Fibroblast of lung (primary cell): ENCODE data around the gene PRELP.

Source experiments
- EZH2 ChIP-seq: IDR thresholded peaks from 2 replicates; pipeline ENCODE4 v1.5.1; 2012; ENCODE audit warnings: low read length, control low read depth, mild to moderate bottlenecking; ENCODE audit errors: missing control alignments
- TF ChIP-seq, protein P1 (sequence below), 2 donors: IDR thresholded peaks in 1 of 2; conservative IDR thresholded peaks in 1 of 2; 1 replicate in 1 of 2; 2 replicates in 1 of 2; pipeline ENCODE4 v1.5.1; 2011 to 2012; ENCODE audit warnings: low read length in 2 of 2, control low read depth in 1 of 2, inconsistent platforms in 1 of 2, low read depth in 1 of 2, mild to moderate bottlenecking in 1 of 2

DNA sequence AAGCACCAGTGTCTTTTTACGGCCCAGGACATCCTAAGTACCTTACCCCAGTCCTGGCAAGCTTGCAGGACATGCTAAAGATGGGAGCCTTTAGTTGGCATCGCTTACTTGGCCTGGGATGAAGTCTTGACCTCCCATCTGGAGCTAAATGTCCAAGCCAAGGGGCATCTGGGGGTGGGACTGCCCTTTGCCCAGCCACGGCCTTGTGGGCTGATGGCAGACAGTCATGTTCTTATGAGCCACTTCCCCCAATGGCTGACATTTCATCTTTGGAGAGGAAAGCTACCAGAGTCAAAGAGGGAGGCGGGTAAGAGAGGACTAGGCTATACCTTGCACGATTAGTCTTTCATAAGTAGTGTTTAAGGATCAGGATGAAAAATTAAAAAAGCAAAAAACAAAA, 50.5 kb downstream of the PRELP start:
- TF ChIP-seq, protein P1, sequence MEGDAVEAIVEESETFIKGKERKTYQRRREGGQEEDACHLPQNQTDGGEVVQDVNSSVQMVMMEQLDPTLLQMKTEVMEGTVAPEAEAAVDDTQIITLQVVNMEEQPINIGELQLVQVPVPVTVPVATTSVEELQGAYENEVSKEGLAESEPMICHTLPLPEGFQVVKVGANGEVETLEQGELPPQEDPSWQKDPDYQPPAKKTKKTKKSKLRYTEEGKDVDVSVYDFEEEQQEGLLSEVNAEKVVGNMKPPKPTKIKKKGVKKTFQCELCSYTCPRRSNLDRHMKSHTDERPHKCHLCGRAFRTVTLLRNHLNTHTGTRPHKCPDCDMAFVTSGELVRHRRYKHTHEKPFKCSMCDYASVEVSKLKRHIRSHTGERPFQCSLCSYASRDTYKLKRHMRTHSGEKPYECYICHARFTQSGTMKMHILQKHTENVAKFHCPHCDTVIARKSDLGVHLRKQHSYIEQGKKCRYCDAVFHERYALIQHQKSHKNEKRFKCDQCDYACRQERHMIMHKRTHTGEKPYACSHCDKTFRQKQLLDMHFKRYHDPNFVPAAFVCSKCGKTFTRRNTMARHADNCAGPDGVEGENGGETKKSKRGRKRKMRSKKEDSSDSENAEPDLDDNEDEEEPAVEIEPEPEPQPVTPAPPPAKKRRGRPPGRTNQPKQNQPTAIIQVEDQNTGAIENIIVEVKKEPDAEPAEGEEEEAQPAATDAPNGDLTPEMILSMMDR (conservative IDR thresholded peaks at IDR 0.05 in 1 of 2, IDR thresholded peaks at IDR 0.05 in 1 of 2; ENCODE audit: low read depth in 1 of 2, low read length in 2 of 2): no peak
- no peak for TF ChIP-seq EZH2
